Mesendoderm (in vitro differentiated cells): ENCODE results near the gene PDXDC1.

Experiments used
- DNase-seq: peaks from one replicate; pipeline ENCODE4 v3.0.0; 2013
- H2AK5ac ChIP-seq: 2 replicates; pipeline ENCODE4 v1.6.1; 2013; ENCODE audit warnings: low read length, inconsistent platforms
- H2BK120ac ChIP-seq: 2 replicates; pipeline ENCODE4 v1.6.1; 2013; ENCODE audit warnings: low read depth, mild to moderate bottlenecking, low read length, moderate library complexity, mixed read lengths
- H2BK15ac ChIP-seq: replicated peaks from 2 replicates; pipeline ENCODE4 v1.6.1; 2013; ENCODE audit warnings: low read depth, mild to moderate bottlenecking, moderate library complexity
- H2BK5ac ChIP-seq: 2 replicates; pipeline ENCODE4 v1.6.1; 2013; ENCODE audit warnings: low read length, inconsistent platforms
- H3K18ac ChIP-seq: 2 replicates; pipeline ENCODE4 v1.6.1; 2013; ENCODE audit warnings: mild to moderate bottlenecking, low read length, mixed read lengths
- H3K23ac ChIP-seq: one replicate; pipeline ENCODE4 v1.6.1; 2013; ENCODE audit warnings: low read length
- H3K27ac ChIP-seq: 2 replicates; pipeline ENCODE4 v1.5.1; 2013; ENCODE audit warnings: low read depth, mild to moderate bottlenecking, inconsistent platforms, low read length, moderate library complexity
- H3K27me3 ChIP-seq: 2 replicates; pipeline ENCODE4 v1.6.1; 2013; ENCODE audit warnings: low read length, control low read depth, mild to moderate bottlenecking, inconsistent platforms; ENCODE audit not compliant: insufficient read depth, poor library complexity
- H3K36me3 ChIP-seq: 2 replicates; pipeline ENCODE4 v1.6.1; 2013; ENCODE audit warnings: low read length, inconsistent platforms; ENCODE audit not compliant: control insufficient read depth, insufficient read depth
- H3K4ac ChIP-seq: one replicate; pipeline ENCODE4 v1.6.1; 2013; ENCODE audit warnings: low read depth, mild to moderate bottlenecking, low read length, moderate library complexity
- H3K4me1 ChIP-seq: 2 replicates; pipeline ENCODE4 v1.6.1; 2013; ENCODE audit warnings: low read depth, low read length, inconsistent platforms; ENCODE audit not compliant: control insufficient read depth
- H3K4me2 ChIP-seq: 2 replicates; pipeline ENCODE4 v1.6.1; 2013; ENCODE audit warnings: low read length
- H3K4me3 ChIP-seq: 2 replicates; pipeline ENCODE4 v1.5.1; 2013; ENCODE audit warnings: mild to moderate bottlenecking, low read length
- H3K56ac ChIP-seq: one replicate; pipeline ENCODE4 v1.6.1; 2013; ENCODE audit warnings: low read length
- H3K79me1 ChIP-seq: 2 replicates; pipeline ENCODE4 v1.6.1; 2013; ENCODE audit warnings: low read length, inconsistent platforms
- H3K79me2 ChIP-seq: 2 replicates; pipeline ENCODE4 v1.6.1; 2013; ENCODE audit warnings: mild to moderate bottlenecking, low read length; ENCODE audit not compliant: control insufficient read depth, insufficient read depth
- H3K9ac ChIP-seq: 2 replicates; pipeline ENCODE4 v1.6.1; 2013; ENCODE audit warnings: low read length, inconsistent platforms
- H4K5ac ChIP-seq: one replicate; pipeline ENCODE4 v1.6.1; 2013; ENCODE audit warnings: low read length
- H4K8ac ChIP-seq: one replicate; pipeline ENCODE4 v1.6.1; 2013; ENCODE audit warnings: low read depth, mild to moderate bottlenecking, control low read depth, low read length, moderate library complexity
- WGBS: extraction: QIAGEN DNeasy Blood & Tissue Kit; methylation state at CpG from one replicate; pipeline ENCODE4 v1.1.7; 2013; ENCODE audit warnings: low lambda C conversion rate, missing lambda C conversion rate; ENCODE audit not compliant: insufficient coverage; ENCODE audit errors: extremely low coverage; 5-methylcytosine and 5-hydroxymethylcytosine counted together

Gene PDXDC1

DNA sequence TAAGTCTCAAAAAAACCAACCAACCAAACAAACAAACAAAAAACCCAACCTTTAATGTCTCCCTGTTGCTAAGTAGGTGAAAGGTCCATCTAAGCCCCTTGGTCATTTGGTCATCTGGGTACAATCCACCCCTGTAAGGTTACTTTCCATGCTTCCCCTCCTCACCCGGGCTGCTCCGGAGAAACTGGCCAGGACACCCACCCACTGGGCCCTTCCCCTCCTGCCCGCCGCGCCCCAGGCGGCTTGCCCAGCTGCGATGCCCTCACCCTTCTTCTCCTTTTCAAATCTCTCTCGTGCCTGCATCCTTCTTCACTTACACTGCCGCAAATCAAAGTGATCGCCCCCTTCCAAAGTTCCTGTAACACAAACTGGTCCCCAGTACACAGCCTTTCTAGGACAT lies 79.1 kb downstream of the PDXDC1 start:
- Histone ChIP-seq H3K36me3 (no peaks in the 10 kb centered on the region), H2BK15ac (no peak overlapping the region), H2AK5ac (no peak overlapping the region), H3K4me2 (no peak overlapping the region), H4K5ac (no peak overlapping the region), H3K79me1 (peaks cover 9% of the 10 kb centered on the region), H3K4me3 (no peak overlapping the region), H3K18ac (no peak overlapping the region), H3K56ac (no peak overlapping the region), H3K79me2 (peaks cover 12% of the 10 kb centered on the region), H3K9ac (no peak overlapping the region), H3K27ac (no peak overlapping the region), H2BK5ac (no peak overlapping the region), H3K27me3 (no peaks in the 10 kb centered on the region), H4K8ac (no peak overlapping the region), H3K23ac (no peak overlapping the region), H3K4ac (no peak overlapping the region), H2BK120ac (no peak overlapping the region), H3K4me1 (peaks cover 2% of the 10 kb centered on the region)
- no CpG with 5 or more reads among the region's 10 CpGs for WGBS
- DNase-seq = no peak

DNA sequence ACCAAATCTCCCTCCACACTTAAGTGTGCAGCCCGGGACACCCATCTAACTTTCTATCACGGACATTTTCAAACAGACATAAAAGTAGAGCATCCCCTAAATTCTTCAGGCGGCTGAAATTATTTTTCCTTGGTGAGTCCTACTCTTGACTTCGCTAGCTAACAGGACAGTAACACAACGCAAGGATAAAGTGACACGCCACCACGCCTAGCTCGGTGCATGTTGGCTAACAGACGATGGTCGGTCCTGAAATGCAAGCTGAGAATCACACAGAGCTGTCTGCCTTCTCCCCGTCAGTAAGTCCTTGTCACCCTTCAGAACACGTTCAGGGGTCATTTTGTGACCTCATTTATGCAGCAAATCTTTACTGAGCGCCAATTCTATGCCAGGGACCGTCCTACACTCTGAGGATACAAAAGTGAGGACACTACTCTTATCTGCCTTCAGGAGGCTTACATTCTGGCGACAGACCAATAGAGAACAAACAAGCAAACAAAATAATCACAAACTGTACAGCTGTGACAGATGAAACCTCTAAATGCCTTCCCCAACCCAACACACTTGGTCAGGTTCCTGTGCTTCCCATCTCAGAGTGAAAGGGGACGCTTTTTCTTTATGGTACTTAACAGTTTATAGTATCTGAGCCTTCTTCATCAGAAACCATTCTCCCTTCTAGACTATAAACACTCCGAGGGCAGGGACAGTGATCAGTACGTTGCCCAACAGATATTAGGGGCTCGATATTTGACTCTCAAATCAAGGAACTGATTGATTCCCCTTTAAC lies 79.7 kb downstream of the PDXDC1 start:
- Histone ChIP-seq H3K4ac (no peak overlapping the region), H3K79me1 (peaks cover 8% of the 10 kb centered on the region), H3K27me3 (no peaks in the 10 kb centered on the region), H3K4me1 (peaks cover 2% of the 10 kb centered on the region), H3K36me3 (peaks cover 4% of the 10 kb centered on the region), H3K4me3 (peak overlapping the region; percentile 44), H3K4me2 (peak overlapping the region; percentile 28), H2BK5ac (no peak overlapping the region), H4K5ac (no peak overlapping the region), H2BK15ac (no peak overlapping the region), H3K23ac (no peak overlapping the region), H3K18ac (no peak overlapping the region), H3K9ac (peak overlapping the region; percentile 77), H3K56ac (peak overlapping the region; percentile 84), H3K79me2 (peaks cover 12% of the 10 kb centered on the region), H2AK5ac (no peak overlapping the region), H2BK120ac (no peak overlapping the region), H4K8ac (no peak overlapping the region), H3K27ac (no peak overlapping the region)
- no peak for DNase-seq
- WGBS = no CpG with 5 or more reads among the region's 19 CpGs

DNA sequence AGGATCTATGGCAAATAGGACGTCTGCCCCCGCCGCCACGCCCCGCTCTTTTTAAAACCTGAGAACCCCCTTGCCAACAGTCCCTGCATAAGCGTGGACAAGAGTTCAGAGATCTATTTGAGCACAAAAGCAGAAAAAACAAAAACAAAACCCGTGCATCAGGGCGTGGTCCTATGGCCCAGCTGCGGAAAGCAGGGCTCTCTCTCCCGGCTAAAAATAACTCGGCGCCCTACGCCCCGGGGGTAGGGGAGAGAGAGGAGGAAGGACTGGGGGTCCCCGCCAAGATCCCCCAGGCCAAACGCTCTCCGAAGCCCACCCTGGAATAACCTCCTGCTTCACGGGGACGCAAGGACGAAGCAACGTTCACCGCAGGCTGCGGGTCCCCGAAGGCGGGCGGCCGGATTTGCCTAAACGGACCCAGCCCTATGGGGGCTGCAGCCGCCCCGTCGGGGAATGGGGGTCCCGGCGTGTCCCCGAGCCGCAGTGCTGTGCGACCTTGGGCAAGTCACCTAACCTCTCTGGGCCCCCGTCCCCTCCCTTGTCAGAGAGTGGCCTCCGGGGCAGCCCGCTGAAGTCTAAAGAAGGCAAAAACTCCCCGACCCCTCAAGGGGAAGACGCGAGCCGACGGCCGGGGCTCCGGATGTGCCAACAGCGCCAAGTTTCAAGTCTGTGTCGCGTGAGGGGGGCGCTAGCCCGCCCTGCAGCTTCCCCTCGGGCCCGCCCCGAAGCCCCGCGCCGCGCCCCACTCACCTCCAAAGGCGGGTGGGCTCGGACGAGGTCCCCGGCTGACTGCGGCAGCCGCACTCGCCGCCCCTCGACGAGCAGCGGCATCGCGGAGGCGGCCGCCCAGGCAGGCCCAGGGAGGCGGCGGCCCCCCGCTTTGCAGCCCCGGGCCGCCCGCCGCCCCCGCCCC lies 80.6 kb downstream of the PDXDC1 start:
- peak overlapping the region; percentile 28 for H3K4ac ChIP-seq
- peak overlapping the region; percentile 95 for H3K18ac ChIP-seq
- peak; percentile 71 for DNase-seq
- no peak overlapping the region for H4K5ac ChIP-seq
- peaks cover 6% of the 10 kb centered on the region for H3K79me1 ChIP-seq
- peak overlapping the region; percentile 66 for H4K8ac ChIP-seq
- H2AK5ac ChIP-seq = no peak overlapping the region
- H3K9ac ChIP-seq = peak overlapping the region; percentile 77
- no peaks in the 10 kb centered on the region for H3K27me3 ChIP-seq
- H2BK120ac ChIP-seq = no peak overlapping the region
- H3K23ac ChIP-seq = no peak overlapping the region
- H3K4me3 ChIP-seq = peak overlapping the region; percentile 44
- no peak overlapping the region for H2BK5ac ChIP-seq
- H3K4me2 ChIP-seq = peak overlapping the region; percentile 28
- peaks cover 11% of the 10 kb centered on the region for H3K79me2 ChIP-seq
- peaks cover 2% of the 10 kb centered on the region for H3K4me1 ChIP-seq
- WGBS = no CpG with 5 or more reads among the region's 81 CpGs
- H3K27ac ChIP-seq = peak overlapping the region; percentile 33
- H3K36me3 ChIP-seq = peaks cover 6% of the 10 kb centered on the region
- no peak overlapping the region for H2BK15ac ChIP-seq
- peak overlapping the region; percentile 84 for H3K56ac ChIP-seq

- H3K4me2 ChIP-seq = no peak overlapping the region
- no peak overlapping the region for H3K4ac ChIP-seq
- H3K79me2 ChIP-seq = peaks cover 11% of the 10 kb centered on the region
- H3K36me3 ChIP-seq = peaks cover 15% of the 10 kb centered on the region
- no peak overlapping the region for H3K27ac ChIP-seq
- no peak overlapping the region for H3K23ac ChIP-seq
- H2BK5ac ChIP-seq = no peak overlapping the region
- no peak for DNase-seq
- no peak overlapping the region for H4K5ac ChIP-seq
- no peak overlapping the region for H2BK15ac ChIP-seq
- no peaks in the 10 kb centered on the region for H3K27me3 ChIP-seq
- H4K8ac ChIP-seq = no peak overlapping the region
- H3K9ac ChIP-seq = no peak overlapping the region
- peaks cover 5% of the 10 kb centered on the region for H3K79me1 ChIP-seq
- no peak overlapping the region for H3K56ac ChIP-seq
- WGBS = no CpG with 5 or more reads among the region's 7 CpGs
- no peak overlapping the region for H2AK5ac ChIP-seq
- H3K18ac ChIP-seq = no peak overlapping the region
- peaks cover 2% of the 10 kb centered on the region for H3K4me1 ChIP-seq
- H3K4me3 ChIP-seq = no peak overlapping the region
- H2BK120ac ChIP-seq = no peak overlapping the region
Observed at GRCh38 chr16:15057681-15058417, 83.0 kb downstream of the PDXDC1 start.

- Histone ChIP-seq H3K36me3 (peaks cover 15% of the 10 kb centered on the region), H2BK120ac (no peak overlapping the region), H2BK15ac (no peak overlapping the region), H3K56ac (no peak overlapping the region), H3K18ac (no peak overlapping the region), H4K5ac (no peak overlapping the region), H3K27me3 (no peaks in the 10 kb centered on the region), H3K9ac (no peak overlapping the region), H3K27ac (no peak overlapping the region), H3K4me3 (no peak overlapping the region), H4K8ac (no peak overlapping the region), H3K4me2 (no peak overlapping the region), H3K79me2 (peaks cover 5% of the 10 kb centered on the region), H2AK5ac (no peak overlapping the region), H3K79me1 (peaks cover 2% of the 10 kb centered on the region), H3K4ac (no peak overlapping the region), H3K23ac (no peak overlapping the region), H3K4me1 (peaks cover 1% of the 10 kb centered on the region), H2BK5ac (no peak overlapping the region)
- no CpG with 5 or more reads among the region's 3 CpGs for WGBS
- DNase-seq = no peak
Observed at GRCh38 chr16:15059324-15059723, 84.5 kb downstream of the PDXDC1 start.
